ENCODE measurements around the gene CEACAM18. TPM values are rescaled to one million over a fixed set of nuclear protein-coding genes. Genes with fewer than 3 reads are reported as not detected.

The CEACAM18 gene
- total RNA-seq, 2 donors from 2014 or later, result not detected

DNA sequence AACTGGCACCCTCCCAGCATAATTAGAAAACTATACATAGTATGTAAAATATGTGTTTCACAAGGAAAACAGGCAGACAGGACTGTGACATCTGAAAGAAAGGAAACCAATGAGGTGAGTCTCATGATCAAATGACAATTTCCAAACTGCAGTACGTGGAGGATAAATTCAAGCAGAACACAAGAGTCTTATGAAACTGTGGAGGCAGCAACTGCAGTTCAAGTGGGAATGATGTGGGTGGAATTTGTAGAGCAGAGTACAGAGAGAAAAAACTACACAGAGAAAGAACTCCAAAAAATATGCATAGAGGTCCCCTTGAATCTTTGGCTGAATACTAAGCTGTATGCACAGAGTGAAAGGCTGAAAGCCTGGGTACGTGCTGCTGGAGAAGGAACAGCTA is 43.4 kb downstream of the CEACAM18 start:
- Histone ChIP-seq H3K4me3 (no peak overlapping the region), H3K36me3 (replicated peaks in 1 of 2; ENCODE audit: insufficient read depth in 1 of 2, low read depth in 2 of 2) (no peaks in the 10 kb centered on the region), H3K27me3 (no peaks in the 10 kb centered on the region), H3K4me1 (no peaks in the 10 kb centered on the region), H3K9me3 (no peaks in the 10 kb centered on the region), H3K27ac (no peak overlapping the region)
- DNase-seq (no peak), ATAC-seq (no peak)
- TF ChIP-seq POLR2A (IDR thresholded peaks at IDR 0.05), result no peak
- TF ChIP-seq, protein P1, sequence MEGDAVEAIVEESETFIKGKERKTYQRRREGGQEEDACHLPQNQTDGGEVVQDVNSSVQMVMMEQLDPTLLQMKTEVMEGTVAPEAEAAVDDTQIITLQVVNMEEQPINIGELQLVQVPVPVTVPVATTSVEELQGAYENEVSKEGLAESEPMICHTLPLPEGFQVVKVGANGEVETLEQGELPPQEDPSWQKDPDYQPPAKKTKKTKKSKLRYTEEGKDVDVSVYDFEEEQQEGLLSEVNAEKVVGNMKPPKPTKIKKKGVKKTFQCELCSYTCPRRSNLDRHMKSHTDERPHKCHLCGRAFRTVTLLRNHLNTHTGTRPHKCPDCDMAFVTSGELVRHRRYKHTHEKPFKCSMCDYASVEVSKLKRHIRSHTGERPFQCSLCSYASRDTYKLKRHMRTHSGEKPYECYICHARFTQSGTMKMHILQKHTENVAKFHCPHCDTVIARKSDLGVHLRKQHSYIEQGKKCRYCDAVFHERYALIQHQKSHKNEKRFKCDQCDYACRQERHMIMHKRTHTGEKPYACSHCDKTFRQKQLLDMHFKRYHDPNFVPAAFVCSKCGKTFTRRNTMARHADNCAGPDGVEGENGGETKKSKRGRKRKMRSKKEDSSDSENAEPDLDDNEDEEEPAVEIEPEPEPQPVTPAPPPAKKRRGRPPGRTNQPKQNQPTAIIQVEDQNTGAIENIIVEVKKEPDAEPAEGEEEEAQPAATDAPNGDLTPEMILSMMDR (IDR thresholded peaks at IDR 0.05), result no peak
- intact Hi-C loops (cut with DNase I), result no loop called here
- WGBS, 2 donors, result 27 to 37% methylated on average over 2 of the region's 2 CpGs

DNA sequence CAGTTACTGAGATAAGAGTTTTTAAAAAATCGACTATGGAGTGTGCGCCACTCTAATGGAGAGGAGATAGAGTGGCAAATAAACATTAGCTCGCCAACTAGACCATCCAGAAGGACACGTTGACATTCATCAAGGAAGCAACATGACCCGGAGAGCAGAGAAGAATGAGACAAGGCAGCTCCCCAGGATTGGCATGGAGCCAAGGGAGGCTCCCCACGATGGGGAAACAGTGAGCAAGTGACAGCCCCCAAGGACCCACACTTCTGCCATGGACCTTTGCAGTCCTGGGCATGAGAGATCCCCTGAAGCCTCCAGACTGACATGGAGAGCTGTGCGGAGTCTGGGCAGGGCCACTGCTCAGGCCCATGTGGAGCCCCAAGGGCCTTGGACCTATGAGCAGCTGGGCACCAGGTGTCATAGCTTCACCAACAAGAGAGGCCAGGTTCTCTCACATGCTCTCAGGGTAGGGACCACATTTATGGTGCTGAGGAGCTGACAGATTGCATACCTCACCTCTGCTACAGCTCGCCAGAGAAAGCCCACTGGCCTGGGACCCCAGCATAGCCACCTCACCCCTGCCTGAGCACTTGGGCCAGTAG is 46.4 kb downstream of the CEACAM18 start:
- no peak for ATAC-seq
- Histone ChIP-seq H3K27ac (no peak overlapping the region), H3K36me3 (replicated peaks in 1 of 2; ENCODE audit: insufficient read depth in 1 of 2, low read depth in 2 of 2) (no peaks in the 10 kb centered on the region), H3K27me3 (no peaks in the 10 kb centered on the region), H3K4me3 (no peak overlapping the region), H3K9me3 (no peaks in the 10 kb centered on the region), H3K4me1 (no peaks in the 10 kb centered on the region)
- DNase-seq, result no peak
- TF ChIP-seq POLR2A (IDR thresholded peaks at IDR 0.05), result no peak
- TF ChIP-seq, protein P1 (IDR thresholded peaks at IDR 0.05), result no peak
- 55 to 66% methylated on average over 7 to 8 of the region's 8 CpGs for WGBS, 2 donors
- intact Hi-C loops (cut with DNase I), result no loop called here

DNA sequence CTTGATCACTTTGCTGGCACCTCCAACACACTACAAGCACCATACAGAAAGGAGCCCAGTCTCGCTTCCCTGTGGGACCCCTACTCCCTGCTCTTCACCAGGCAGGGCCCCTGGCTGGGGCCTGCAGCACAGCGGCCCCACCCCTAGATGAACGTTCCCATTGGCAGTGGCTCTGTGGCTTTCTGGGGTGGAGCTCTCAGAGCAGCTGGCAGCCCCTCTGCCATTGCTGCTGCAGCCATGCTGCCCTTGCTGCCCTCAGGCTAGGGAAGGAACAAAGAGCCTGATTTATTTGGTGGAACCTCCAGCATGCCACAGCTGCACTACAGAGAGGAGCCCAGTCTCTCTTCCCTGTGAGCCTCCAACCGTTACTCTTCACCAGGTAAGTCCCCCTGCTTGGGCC is 47.3 kb downstream of the CEACAM18 start:
- no peak for TF ChIP-seq POLR2A (IDR thresholded peaks at IDR 0.05)
- Histone ChIP-seq H3K9me3 (no peaks in the 10 kb centered on the region), H3K27me3 (peaks cover 0 to 2% of the 10 kb centered on the region in 2 donors), H3K4me1 (no peaks in the 10 kb centered on the region), H3K36me3 (replicated peaks in 1 of 2; ENCODE audit: insufficient read depth in 1 of 2, low read depth in 2 of 2) (no peaks in the 10 kb centered on the region), H3K4me3 (no peak overlapping the region), H3K27ac (no peak overlapping the region)
- DNase-seq (no peak), ATAC-seq (no peak)
- intact Hi-C loops (cut with DNase I), result no loop called here
- WGBS, 2 donors, result 41 to 43% methylated on average over 1 to 4 of the region's 4 CpGs

DNA sequence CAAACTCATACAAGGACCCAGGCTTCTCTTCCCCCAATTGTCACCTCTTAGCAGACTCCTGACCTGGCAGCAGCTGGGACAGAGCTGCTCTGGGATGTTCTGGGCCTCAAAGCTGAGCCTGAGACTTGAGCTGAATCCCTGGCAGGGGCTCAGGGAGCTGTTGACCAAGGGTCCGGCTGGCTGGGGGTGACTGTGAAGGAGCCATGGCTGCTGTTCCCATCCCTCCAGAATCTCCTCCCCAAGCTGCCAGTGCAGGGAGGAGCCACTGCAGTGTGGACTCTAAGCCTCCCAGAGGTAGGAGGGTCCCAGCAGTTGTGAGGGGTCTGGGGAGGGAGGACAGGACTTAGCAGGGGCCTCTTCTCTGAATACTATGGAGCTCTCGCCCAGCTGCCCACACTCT is 51.0 kb downstream of the CEACAM18 start:
- no peaks in the 10 kb centered on the region for H3K36me3 ChIP-seq (replicated peaks in 1 of 2; ENCODE audit: insufficient read depth in 1 of 2, low read depth in 2 of 2)
- no peak overlapping the region for H3K27ac ChIP-seq
- peaks cover 0 to 3% of the 10 kb centered on the region in 2 donors for H3K27me3 ChIP-seq
- DNase-seq (no peak), ATAC-seq (no peak)
- 27 to 32% methylated on average over 1 to 2 of the region's 2 CpGs for WGBS, 2 donors
- no peaks in the 10 kb centered on the region for H3K9me3 ChIP-seq
- intact Hi-C loops (cut with DNase I), result no loop called here
- no peak overlapping the region for H3K4me3 ChIP-seq
- TF ChIP-seq, protein P1 (IDR thresholded peaks at IDR 0.05), result no peak
- TF ChIP-seq POLR2A (IDR thresholded peaks at IDR 0.05), result no peak
- no peaks in the 10 kb centered on the region for H3K4me1 ChIP-seq

DNA sequence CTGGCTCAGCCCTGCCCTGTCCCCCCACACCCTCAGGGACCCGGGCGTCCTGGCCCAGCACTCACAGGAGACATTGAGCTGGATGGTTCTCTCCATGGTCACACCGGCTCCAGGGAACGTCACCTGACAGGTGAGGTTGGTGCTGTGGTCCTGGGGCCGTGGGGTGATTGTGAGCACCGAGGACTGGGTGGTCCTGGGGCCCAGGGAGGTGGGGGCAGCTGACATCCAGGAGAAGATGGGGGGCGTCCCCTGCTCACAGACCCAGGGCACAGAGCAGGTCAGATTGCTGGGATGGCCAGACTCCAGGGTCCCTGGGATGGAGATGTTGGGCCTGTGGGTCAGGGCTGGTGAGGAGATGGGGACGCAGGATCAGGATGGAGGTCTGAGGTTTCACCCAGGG is 52.3 kb downstream of the CEACAM18 start:
- DNase-seq (no peak), ATAC-seq (no peak)
- WGBS, 2 donors, result 68 to 73% methylated on average over 3 to 8 of the region's 8 CpGs
- H3K4me3 ChIP-seq, result no peak overlapping the region
- no peaks in the 10 kb centered on the region for H3K9me3 ChIP-seq
- peaks cover 0 to 3% of the 10 kb centered on the region in 2 donors for H3K27me3 ChIP-seq
- intact Hi-C loops (cut with DNase I), result no loop called here
- TF ChIP-seq POLR2A (IDR thresholded peaks at IDR 0.05), result no peak
- TF ChIP-seq, protein P1 (IDR thresholded peaks at IDR 0.05), result no peak
- no peaks in the 10 kb centered on the region for H3K4me1 ChIP-seq
- H3K27ac ChIP-seq, result no peak overlapping the region
- no peaks in the 10 kb centered on the region for H3K36me3 ChIP-seq (replicated peaks in 1 of 2; ENCODE audit: insufficient read depth in 1 of 2, low read depth in 2 of 2)

All from body of pancreas (tissue), 4 donors.